DMS 273 treated with DMSO at 0.1 percent for 48 hours (cell line): ENCODE results near the gene THEMIS.
"Not testable (repeated sequence)": the region's sequence is repeated elsewhere in the genome, so short reads cannot be mapped to it uniquely, and the experiment has no call there.

ENCODE experiments used
- DNase-seq: peaks from one replicate; lab custom pipeline; 2025; lab: John Stamatoyannopoulos, UW

Gene THEMIS

GRCh38 chr6:127900935-127901334 is at the start of gene THEMIS:
Gene THEMIS (minus strand): TSS chr6:127901058. CDS start chr6:127900932, 126 bp downstream.
- no peak for DNase-seq

GRCh38 chr6:127949251-127949650 is 48.4 kb upstream of the THEMIS start:
- no peak for DNase-seq

GRCh38 chr6:127946388-127946787 is 45.5 kb upstream of the THEMIS start:
- DNase-seq: no peak

- no peak for DNase-seq
These were observed 44.7 kb upstream of the THEMIS start for GRCh38 chr6:127945434-127946097.

- DNase-seq: no peak
These were observed 40.4 kb upstream of the THEMIS start for GRCh38 chr6:127941228-127941627.

GRCh38 chr6:127939442-127940066 is 38.7 kb upstream of the THEMIS start:
- no peak for DNase-seq

- no peak for DNase-seq
These were observed 37.8 kb upstream of the THEMIS start for GRCh38 chr6:127938701-127939100.

- DNase-seq: no peak
These were observed 36.9 kb upstream of the THEMIS start for GRCh38 chr6:127937747-127938146.

GRCh38 chr6:127937102-127937501 is 36.2 kb upstream of the THEMIS start:
- no peak for DNase-seq

- no peak for DNase-seq
These were observed 34.1 kb upstream of the THEMIS start for GRCh38 chr6:127934956-127935355.

- DNase-seq: no peak
These were observed 33.3 kb upstream of the THEMIS start for GRCh38 chr6:127933852-127934840.

GRCh38 chr6:127933137-127933536 is 32.3 kb upstream of the THEMIS start:
- no peak for DNase-seq

GRCh38 chr6:127932708-127933107 is 31.9 kb upstream of the THEMIS start:
- DNase-seq: no peak

- not testable (repeated sequence) for DNase-seq
These were observed 25.6 kb upstream of the THEMIS start for GRCh38 chr6:127926441-127926840.

- DNase-seq: no peak
These were observed 23.6 kb upstream of the THEMIS start for GRCh38 chr6:127924440-127924839.

- no peak for DNase-seq
These were observed 23.2 kb upstream of the THEMIS start for GRCh38 chr6:127924031-127924430.

GRCh38 chr6:127923135-127923534 is 22.3 kb upstream of the THEMIS start:
- no peak for DNase-seq

GRCh38 chr6:127921982-127922381 is 21.1 kb upstream of the THEMIS start:
- no peak for DNase-seq

GRCh38 chr6:127920804-127921203 is 19.9 kb upstream of the THEMIS start:
- no peak for DNase-seq

- no peak for DNase-seq
These were observed 17.9 kb upstream of the THEMIS start for GRCh38 chr6:127918506-127919427.

GRCh38 chr6:127917766-127918165 is 16.9 kb upstream of the THEMIS start:
- no peak for DNase-seq

GRCh38 chr6:127914240-127914639 is 13.4 kb upstream of the THEMIS start:
- DNase-seq: no peak
